ENCODE measurements around the gene TUT4.

The TUT4 gene

DNA sequence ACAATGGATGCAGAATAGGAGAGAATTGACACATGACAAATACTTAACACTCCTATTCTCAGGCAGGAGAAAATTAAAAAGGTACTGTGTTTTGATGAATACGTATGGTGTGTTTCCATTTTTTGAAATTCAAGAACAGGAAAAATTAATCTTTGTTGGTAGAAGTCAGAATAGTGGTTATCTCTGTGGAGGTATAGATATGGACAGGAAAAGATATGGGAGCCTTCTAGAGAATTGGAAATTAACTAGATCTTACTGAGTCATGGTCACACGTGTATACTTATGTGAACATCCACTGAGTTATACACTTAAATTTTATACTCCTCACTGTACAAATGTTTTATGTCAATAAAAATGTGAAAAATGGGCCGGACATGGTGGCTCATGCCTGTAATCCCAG is 9.9 kb upstream of the TUT4 start:
- no peak for TF ChIP-seq CTCF (IDR thresholded peaks at IDR 0.05; ENCODE audit: extremely low read depth, insufficient read depth, missing control alignments)
- in situ Hi-C loops (cut with MboI; ENCODE audit: low pct_unique_long_range_greater_than_20kb, low sequenced_read_pairs, unreplicated experiment): no loop called here
- no peak for DNase-seq (ENCODE audit: low spot score)

GRCh38 chr1:52559875-52560274 is 7.0 kb upstream of the TUT4 start:
- in situ Hi-C loops (cut with MboI; ENCODE audit: low pct_unique_long_range_greater_than_20kb, low sequenced_read_pairs, unreplicated experiment): no loop called here
- no peak for DNase-seq (ENCODE audit: low spot score)

DNA sequence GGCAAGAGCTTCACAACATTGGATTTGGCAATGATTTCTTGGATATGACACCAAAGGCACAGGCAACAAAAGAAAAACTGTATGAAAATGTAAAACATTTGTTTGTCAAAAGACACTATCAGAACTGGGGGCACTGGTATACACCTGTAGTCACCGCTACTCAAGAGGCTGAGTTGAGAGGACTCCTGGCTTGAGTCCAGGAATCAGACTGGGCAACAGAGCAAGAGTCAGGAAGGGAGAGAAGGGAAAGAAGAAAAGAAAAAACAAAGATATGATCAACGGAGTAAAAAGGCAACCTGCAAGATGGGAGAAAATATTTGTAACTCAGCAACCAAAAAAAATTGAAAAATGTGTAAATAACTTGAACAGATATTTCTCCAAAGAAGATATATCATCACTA is 6.0 kb upstream of the TUT4 start:
- TF ChIP-seq CTCF (IDR thresholded peaks at IDR 0.05; ENCODE audit: extremely low read depth, insufficient read depth, missing control alignments): no peak
- in situ Hi-C loops (cut with MboI; ENCODE audit: low pct_unique_long_range_greater_than_20kb, low sequenced_read_pairs, unreplicated experiment): no loop called here
- DNase-seq (ENCODE audit: low spot score): no peak

More at GRCh38 chr1:52559875-52560274, 7.0 kb upstream of the TUT4 start:
- no peak for TF ChIP-seq CTCF (IDR thresholded peaks at IDR 0.05; ENCODE audit: extremely low read depth, insufficient read depth, missing control alignments)

DNA sequence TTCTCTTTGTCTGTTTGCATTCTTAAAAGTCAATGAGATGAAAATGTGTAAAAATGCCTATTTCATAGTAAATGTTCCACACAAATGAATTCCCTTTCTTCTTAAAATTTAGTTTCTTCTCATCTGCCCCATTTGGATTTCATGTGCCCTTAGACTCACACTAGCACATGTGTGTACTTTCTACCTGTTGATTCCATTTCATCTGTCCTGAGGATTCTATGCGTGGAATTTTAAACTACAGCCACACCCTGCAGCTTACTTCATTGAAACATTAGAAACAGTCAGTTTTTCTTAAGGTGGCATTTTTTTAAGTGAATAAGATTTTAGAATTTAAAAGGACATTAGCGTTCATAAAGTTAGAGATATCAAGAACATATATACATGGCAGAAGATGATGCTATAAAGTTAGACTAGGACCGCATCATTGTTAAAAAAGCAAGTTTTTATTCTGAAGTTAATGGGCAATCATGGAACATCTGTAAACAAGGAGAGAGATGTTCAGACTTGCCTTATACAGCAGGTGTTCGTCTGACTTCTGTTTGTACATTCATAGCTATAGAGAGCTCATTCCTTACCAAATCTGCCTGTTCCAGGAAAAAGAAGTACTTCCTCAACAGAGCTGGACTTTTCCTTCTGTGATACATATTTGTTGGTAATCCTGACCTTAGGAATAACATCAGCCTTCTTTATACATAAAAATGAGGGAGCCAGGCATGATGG is 3.9 kb upstream of the TUT4 start:
- no peak for TF ChIP-seq CTCF (IDR thresholded peaks at IDR 0.05; ENCODE audit: extremely low read depth, insufficient read depth, missing control alignments)
- in situ Hi-C loops (cut with MboI; ENCODE audit: low pct_unique_long_range_greater_than_20kb, low sequenced_read_pairs, unreplicated experiment): no loop called here
- no peak for DNase-seq (ENCODE audit: low spot score)

DNA sequence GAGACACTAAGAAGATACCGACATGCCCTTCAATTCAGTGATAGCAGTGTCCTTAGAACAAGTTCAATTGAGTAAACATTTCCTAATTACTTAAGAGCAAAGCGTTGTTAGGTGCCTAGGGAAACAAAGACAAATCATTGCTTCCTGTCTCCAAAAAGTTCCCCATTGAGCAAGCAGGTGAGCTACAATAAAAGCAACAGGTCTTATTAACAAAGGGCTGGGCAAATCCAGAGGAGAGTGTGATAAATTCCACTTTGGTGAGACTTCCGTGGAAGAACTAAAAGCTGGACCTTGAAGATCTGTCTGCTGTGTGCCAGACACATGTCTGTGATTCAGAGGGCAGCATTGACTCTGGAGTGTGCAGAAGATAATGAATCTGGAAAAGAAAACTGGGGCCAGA is 1.9 kb upstream of the TUT4 start:
- in situ Hi-C loops (cut with MboI; ENCODE audit: low pct_unique_long_range_greater_than_20kb, low sequenced_read_pairs, unreplicated experiment): no loop called here
- TF ChIP-seq CTCF (IDR thresholded peaks at IDR 0.05; ENCODE audit: extremely low read depth, insufficient read depth, missing control alignments): no peak
- no peak for DNase-seq (ENCODE audit: low spot score)

DNA sequence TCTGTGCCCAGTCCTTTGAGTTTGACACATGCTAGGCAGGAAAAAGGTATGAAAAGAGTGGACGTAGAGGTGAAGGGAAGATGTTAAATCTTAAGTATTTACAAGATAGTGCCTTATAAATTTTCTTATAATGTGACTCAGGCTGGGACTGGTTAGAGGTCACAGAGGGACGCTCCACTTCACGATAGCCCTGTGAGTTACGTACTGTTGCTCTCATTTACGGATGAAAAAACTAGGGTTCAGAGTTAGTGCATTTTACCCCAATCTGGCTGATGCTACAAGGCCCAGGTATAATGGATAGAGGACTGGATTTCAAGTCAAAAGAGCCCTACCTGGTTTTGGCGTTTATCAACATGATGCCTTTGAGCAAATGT is 1.4 kb upstream of the TUT4 start:
- in situ Hi-C loops (cut with MboI; ENCODE audit: low pct_unique_long_range_greater_than_20kb, low sequenced_read_pairs, unreplicated experiment): no loop called here
- no peak for TF ChIP-seq CTCF (IDR thresholded peaks at IDR 0.05; ENCODE audit: extremely low read depth, insufficient read depth, missing control alignments)
- DNase-seq (ENCODE audit: low spot score): no peak
